ENCODE results near the gene IRAK2.
A peak's percentile ranks its signal among the peaks of the same experiment; 100 is the strongest.

Gene IRAK2

GRCh38 chr3:10286596-10287295 lies 122.0 kb downstream of the IRAK2 start:
- peak; percentile 4 for DNase-seq

GRCh38 chr3:10287936-10288574 lies 123.3 kb downstream of the IRAK2 start:
- DNase-seq, result no peak

GRCh38 chr3:10288575-10288960 lies 123.8 kb downstream of the IRAK2 start:
- no peak for DNase-seq

GRCh38 chr3:10289077-10289476 lies 124.4 kb downstream of the IRAK2 start:
- DNase-seq, result no peak

GRCh38 chr3:10289787-10290355 lies 125.2 kb downstream of the IRAK2 start:
- no peak for DNase-seq

GRCh38 chr3:10290481-10291176 lies 125.9 kb downstream of the IRAK2 start:
- DNase-seq, result no peak

- DNase-seq, result no peak
Observed at GRCh38 chr3:10291641-10292040, 126.9 kb downstream of the IRAK2 start.

- DNase-seq, result no peak
Observed at GRCh38 chr3:10292505-10293419, 128.0 kb downstream of the IRAK2 start, which contains the start of gene GHRL. GHRL (minus strand) TSS chr3:10292947; CDS start chr3:10290180, 2,767 bp downstream.

All from NCI-H1092 (cell line).